ENCODE measurements around the gene CRMP1. TPM values are rescaled to one million over a fixed set of nuclear protein-coding genes. Genes with fewer than 3 reads are reported as not detected.

The CRMP1 gene
- total and polyA plus RNA-seq, 2 of the 8 experiments (the other 6 are each of a cell fraction or from before 2014, with no cell fraction given) = 120 to 131 TPM

GRCh38 chr4:5839751-5840674 lies 52.9 kb downstream of the CRMP1 start:
- no peak for FAIRE-seq
- Histone ChIP-seq H2BK20ac (ENCODE audit: low read length) (no peak overlapping the region), H2BK5ac (ENCODE audit: low read depth, low read length) (no peak overlapping the region), H3K79me1 (ENCODE audit: low read depth, low read length) (0 out of 2 replicates have a peak, but pooled peaks cover 2% of the 10 kb centered on the region), H3K9me3 (ENCODE audit: insufficient read depth in 2 of 2, low read depth in 1 of 2, low read length in 1 of 2) (no peaks in the 10 kb centered on the region), H3K23me2 (ENCODE audit: low read depth, low read length) (peaks cover 2% of the 10 kb centered on the region; the same call in 1 of the 2 replicates), H2AK5ac (ENCODE audit: low read depth, low read length) (no peak overlapping the region), H3K79me2 (ENCODE audit: control insufficient read depth in 1 of 2, insufficient read depth in 2 of 2, low read length in 2 of 2) (no peaks in the 10 kb centered on the region), H3K23ac (ENCODE audit: insufficient read length) (no peak overlapping the region), H3K4me1 (replicated peaks in 1 of 4; ENCODE audit: control insufficient read depth in 3 of 4, insufficient read depth in 4 of 4, low read length in 3 of 4) (no peaks in the 10 kb centered on the region), H3K9ac (replicated peaks in 1 of 4; ENCODE audit: extremely low read depth in 1 of 4, low read depth in 3 of 4, low read length in 3 of 4) (no peak overlapping the region), H3K4me3 (ENCODE audit: extremely low read depth in 1 of 4, insufficient read depth in 2 of 4, low read depth in 3 of 4, low read length in 4 of 4) (no peak overlapping the region), H4K20me1 (replicated peaks in 1 of 2; ENCODE audit: control insufficient read depth in 1 of 2, insufficient read depth in 2 of 2, low read length in 2 of 2) (peaks cover 0 to 5% of the 10 kb centered on the region in 2 experiments), H2AFZ (ENCODE audit: low read length) (no peak overlapping the region), H2BK120ac (replicated peaks; ENCODE audit: low read depth, low read length) (no peak overlapping the region), H3K56ac (replicated peaks; ENCODE audit: insufficient read length, low read depth, low read length) (no peak overlapping the region), H3K14ac (ENCODE audit: insufficient read length) (no peak overlapping the region), H3K4me2 (ENCODE audit: insufficient read depth in 1 of 2, low read depth in 2 of 2, low read length in 2 of 2) (no peak overlapping the region), H4K8ac (ENCODE audit: extremely low read depth, insufficient read depth, low read length) (no peak overlapping the region), H3K27ac (ENCODE audit: low read depth, low read length) (no peak overlapping the region; the same call in 1 of the 2 replicates), H2BK15ac (ENCODE audit: low read length) (no peak overlapping the region), H3K18ac (ENCODE audit: extremely low read depth, low read length) (no peak overlapping the region), H2BK12ac (ENCODE audit: low read depth, low read length) (no peak overlapping the region), H4K91ac (replicated peaks; ENCODE audit: insufficient read length, low read length) (no peak overlapping the region), H4K5ac (ENCODE audit: insufficient read length, low read depth, low read length) (no peak overlapping the region), H3K27me3 (replicated peaks in 1 of 4; ENCODE audit: control insufficient read depth in 3 of 4, extremely low read depth in 1 of 4, insufficient read depth in 3 of 4, low read length in 3 of 4) (no peaks in the 10 kb centered on the region), H3K4ac (replicated peaks; ENCODE audit: insufficient read length, low read depth, low read length) (no peak overlapping the region), H3K36me3 (ENCODE audit: control insufficient read depth in 2 of 4, insufficient read depth in 4 of 4, low read length in 3 of 4) (peaks cover 16 to 63% (median 47%) of the 10 kb centered on the region in 4 experiments)
- ChIA-PET POLR2A (ENCODE audit: partially characterized antibody) (no interaction called here), CTCF (ENCODE audit: partially characterized antibody) (interaction anchor here (1.2 to 1.6 kb wide), 5 partner anchors 13 to 271 kb away, joined by 3 to 7 read pairs (median 4); no protein-coding TSS in a partner anchor)
- 85% methylated on average over 30 of the region's 30 CpGs; no CpG with 5 or more reads in 1 of the 2 experiments for WGBS, 2 experiments (ENCODE audit: extremely low coverage in 1 of 2, insufficient coverage in 1 of 2, insufficient read length in 1 of 2, insufficient replicate concordance in 2 of 2, low coverage in 1 of 2, low lambda C conversion rate in 2 of 2, missing lambda C conversion rate in 1 of 2)
- no peak for DNase-seq (ENCODE audit: low read depth in 1 of 2, low spot score in 2 of 2)
- TF ChIP-seq E2F6 (IDR thresholded peaks at IDR 0.05) = no peak
- TF ChIP-seq PHF8 (conservative IDR thresholded peaks at IDR 0.05; ENCODE audit: low read depth, low read length) = no peak
- TF ChIP-seq CEBPB (IDR thresholded peaks at IDR 0.05; ENCODE audit: low read depth, low read length) = no peak
- TF ChIP-seq KDM4A (IDR thresholded peaks at IDR 0.05; ENCODE audit: low read depth, low read length, severe bottlenecking) = no peak
- TF ChIP-seq NANOG (IDR thresholded peaks at IDR 0.05; ENCODE audit: insufficient read depth, low read depth, low read length, poor library complexity, severe bottlenecking) = no peak
- TF ChIP-seq TCF12 (IDR thresholded peaks at IDR 0.05; ENCODE audit: low read depth, low read length) = no peak
- no peak for TF ChIP-seq GABPA (IDR thresholded peaks at IDR 0.05; ENCODE audit: borderline replicate concordance, insufficient read depth, low read length)
- no peak for TF ChIP-seq POLR2AphosphoS5 (IDR thresholded peaks at IDR 0.05; ENCODE audit: low read depth, low read length)
- no peak for TF ChIP-seq GTF2F1 (IDR thresholded peaks at IDR 0.05; ENCODE audit: borderline replicate concordance, low read depth, low read length)
- no peak for TF ChIP-seq CBX5 (IDR thresholded peaks at IDR 0.05; ENCODE audit: low read depth, low read length)
- no peak for TF ChIP-seq SIN3A (conservative IDR thresholded peaks at IDR 0.05 in 1 of 2, IDR thresholded peaks at IDR 0.05 in 1 of 2; ENCODE audit: low read depth in 1 of 2, low read length in 2 of 2)

All from H1 (cell line).